Measurements from ENCODE around the gene MYBL2. TPM values are rescaled to one million over a fixed set of nuclear protein-coding genes. Genes with fewer than 3 reads are reported as not detected.

The MYBL2 gene
- total and polyA plus RNA-seq, 4 donors, result 1.6 to 30.9 (median 1.9) TPM; not detected in 1

- Histone ChIP-seq H3K9ac (ENCODE audit: low read depth in 1 of 2, low read length in 2 of 2) (no peak overlapping the region), H3K4me3 (ENCODE audit: low read depth in 1 of 3, low read length in 3 of 3) (no peak overlapping the region), H3K4me1 (ENCODE audit: control insufficient read depth in 4 of 4, insufficient read depth in 4 of 4, low read length in 3 of 4) (no peaks in the 10 kb centered on the region), H3K36me3 (ENCODE audit: control insufficient read depth in 4 of 4, insufficient read depth in 3 of 4, low read depth in 1 of 4, low read length in 3 of 4) (no peaks in the 10 kb centered on the region), H3K27ac (ENCODE audit: low read depth in 1 of 2, low read length in 2 of 2) (no peak overlapping the region), H3K27me3 (ENCODE audit: control insufficient read depth in 4 of 4, insufficient read depth in 4 of 4, low read length in 3 of 4) (no peaks in the 10 kb centered on the region), H3K9me3 (ENCODE audit: control insufficient read depth in 4 of 4, low read length in 3 of 4) (no peaks in the 10 kb centered on the region)
- no peak for TF ChIP-seq SP1 (IDR thresholded peaks at IDR 0.05)
- no peak for TF ChIP-seq FOXA1 (IDR thresholded peaks at IDR 0.05)
- no peak for TF ChIP-seq REST (IDR thresholded peaks at IDR 0.05)
- no peak for TF ChIP-seq YY1 (IDR thresholded peaks at IDR 0.05)
- no peak for TF ChIP-seq HNF4A (conservative IDR thresholded peaks at IDR 0.05)
- TF ChIP-seq RXRA (IDR thresholded peaks at IDR 0.05), result no peak
- DNase-seq (ENCODE audit: low spot score), result no peak
- 96% methylated on average over 4 of the region's 4 CpGs for WGBS
These were observed 49.2 kb downstream of the MYBL2 start for GRCh38 chr20:43716123-43716522.

GRCh38 chr20:43716757-43717615 lies 50.1 kb downstream of the MYBL2 start:
- Histone ChIP-seq H3K4me3 (ENCODE audit: low read depth in 1 of 3, low read length in 3 of 3) (no peak overlapping the region), H3K36me3 (ENCODE audit: control insufficient read depth in 4 of 4, insufficient read depth in 3 of 4, low read depth in 1 of 4, low read length in 3 of 4) (no peaks in the 10 kb centered on the region), H3K27ac (ENCODE audit: low read depth in 1 of 2, low read length in 2 of 2) (no peak overlapping the region), H3K9me3 (ENCODE audit: control insufficient read depth in 4 of 4, low read length in 3 of 4) (no peaks in the 10 kb centered on the region), H3K4me1 (ENCODE audit: control insufficient read depth in 4 of 4, insufficient read depth in 4 of 4, low read length in 3 of 4) (no peaks in the 10 kb centered on the region), H3K27me3 (ENCODE audit: control insufficient read depth in 4 of 4, insufficient read depth in 4 of 4, low read length in 3 of 4) (no peaks in the 10 kb centered on the region), H3K9ac (ENCODE audit: low read depth in 1 of 2, low read length in 2 of 2) (no peak overlapping the region)
- TF ChIP-seq ATF3 (IDR thresholded peaks at IDR 0.05), result no peak
- no peak for TF ChIP-seq REST (IDR thresholded peaks at IDR 0.05)
- TF ChIP-seq SP1 (IDR thresholded peaks at IDR 0.05), result no peak
- TF ChIP-seq ZBTB33 (IDR thresholded peaks at IDR 0.05), result no peak
- TF ChIP-seq EGR1 (IDR thresholded peaks at IDR 0.05; ENCODE audit: low read depth in 2 of 2), result no peak
- TF ChIP-seq CTCF (IDR thresholded peaks at IDR 0.05; ENCODE audit: low read depth, low read length, missing input control), result no peak
- no peak for TF ChIP-seq YY1 (IDR thresholded peaks at IDR 0.05)
- TF ChIP-seq HNF4G (IDR thresholded peaks at IDR 0.05), result no peak
- no peak for TF ChIP-seq NR2F2 (IDR thresholded peaks at IDR 0.05)
- no peak for TF ChIP-seq RAD21 (IDR thresholded peaks at IDR 0.05)
- no peak for TF ChIP-seq HNF4A (conservative IDR thresholded peaks at IDR 0.05)
- TF ChIP-seq RXRA (IDR thresholded peaks at IDR 0.05), result no peak
- TF ChIP-seq GABPA (IDR thresholded peaks at IDR 0.05 in 1 of 2, conservative IDR thresholded peaks at IDR 0.05 in 1 of 2), result no peak
- no peak for TF ChIP-seq FOXA2 (IDR thresholded peaks at IDR 0.05)
- no peak for TF ChIP-seq MAX (IDR thresholded peaks at IDR 0.05)
- no peak for TF ChIP-seq FOXA1 (IDR thresholded peaks at IDR 0.05)
- TF ChIP-seq JUND (IDR thresholded peaks at IDR 0.05), result no peak
- TF ChIP-seq TAF1 (conservative IDR thresholded peaks at IDR 0.05), result no peak
- WGBS, result 98% methylated on average over 12 of the region's 12 CpGs
- no peak for DNase-seq (ENCODE audit: low spot score)
